Measurements from ENCODE around the gene KBTBD8.

DNA sequence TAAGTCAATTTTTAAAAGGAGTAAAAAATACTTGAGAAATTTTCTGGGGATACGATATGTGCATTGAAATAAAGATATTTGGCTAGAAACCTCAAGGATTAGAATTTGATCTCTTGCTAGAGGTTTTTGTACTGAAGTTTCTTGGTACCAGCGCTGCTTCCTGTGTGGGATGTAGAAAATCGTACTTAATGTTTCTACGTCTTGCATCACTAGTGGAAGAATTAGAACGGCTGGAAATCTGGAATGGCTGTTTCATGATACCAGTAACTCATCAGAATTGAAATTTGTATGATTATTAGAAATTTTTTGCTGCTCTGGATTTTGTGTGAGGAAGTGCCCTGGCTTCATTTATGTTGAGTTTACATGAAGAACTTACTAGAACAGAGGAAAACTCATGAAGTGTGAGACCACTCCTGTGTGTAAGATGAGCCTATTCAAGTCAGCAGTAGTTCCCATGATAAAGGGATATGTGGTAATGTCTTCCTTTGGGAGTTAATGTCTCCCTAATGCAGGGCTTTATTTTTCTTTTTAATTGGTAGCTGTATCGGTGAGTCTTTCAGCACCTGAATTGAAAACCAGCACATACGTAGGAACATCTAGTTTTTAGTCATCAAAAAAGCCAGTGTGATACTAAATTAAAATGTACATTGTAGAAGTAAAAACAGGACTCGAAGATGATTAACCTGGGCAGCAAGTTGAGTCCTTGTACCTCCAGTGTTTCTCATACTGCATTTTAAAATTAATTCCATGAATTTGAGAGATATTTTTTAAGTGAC, 3.2 kb downstream of the KBTBD8 start:
- TF ChIP-seq, protein P1, sequence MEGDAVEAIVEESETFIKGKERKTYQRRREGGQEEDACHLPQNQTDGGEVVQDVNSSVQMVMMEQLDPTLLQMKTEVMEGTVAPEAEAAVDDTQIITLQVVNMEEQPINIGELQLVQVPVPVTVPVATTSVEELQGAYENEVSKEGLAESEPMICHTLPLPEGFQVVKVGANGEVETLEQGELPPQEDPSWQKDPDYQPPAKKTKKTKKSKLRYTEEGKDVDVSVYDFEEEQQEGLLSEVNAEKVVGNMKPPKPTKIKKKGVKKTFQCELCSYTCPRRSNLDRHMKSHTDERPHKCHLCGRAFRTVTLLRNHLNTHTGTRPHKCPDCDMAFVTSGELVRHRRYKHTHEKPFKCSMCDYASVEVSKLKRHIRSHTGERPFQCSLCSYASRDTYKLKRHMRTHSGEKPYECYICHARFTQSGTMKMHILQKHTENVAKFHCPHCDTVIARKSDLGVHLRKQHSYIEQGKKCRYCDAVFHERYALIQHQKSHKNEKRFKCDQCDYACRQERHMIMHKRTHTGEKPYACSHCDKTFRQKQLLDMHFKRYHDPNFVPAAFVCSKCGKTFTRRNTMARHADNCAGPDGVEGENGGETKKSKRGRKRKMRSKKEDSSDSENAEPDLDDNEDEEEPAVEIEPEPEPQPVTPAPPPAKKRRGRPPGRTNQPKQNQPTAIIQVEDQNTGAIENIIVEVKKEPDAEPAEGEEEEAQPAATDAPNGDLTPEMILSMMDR (IDR thresholded peaks at IDR 0.05; ENCODE audit: low read depth, low read length): no peak
- no peak for TF ChIP-seq POLR2A (IDR thresholded peaks at IDR 0.05; ENCODE audit: extremely low read depth, insufficient read length)
- TF ChIP-seq, protein P2, sequence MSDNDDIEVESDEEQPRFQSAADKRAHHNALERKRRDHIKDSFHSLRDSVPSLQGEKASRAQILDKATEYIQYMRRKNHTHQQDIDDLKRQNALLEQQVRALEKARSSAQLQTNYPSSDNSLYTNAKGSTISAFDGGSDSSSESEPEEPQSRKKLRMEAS (IDR thresholded peaks at IDR 0.05; ENCODE audit: low read depth, low read length): no peak
